Limb (tissue), 2 donors: ENCODE data around the gene GLB1L2.
"Not testable (repeated sequence)": the region's sequence is repeated elsewhere in the genome, so short reads cannot be mapped to it uniquely, and the experiment has no call there.

ENCODE experiments used
- DNase-seq, 2 donors: peaks; one replicate each; pipeline ENCODE4 v3.0.0-alpha.2; 2016; ENCODE audit errors: extremely low spot score in 2 of 2

GLB1L2 gene

DNA sequence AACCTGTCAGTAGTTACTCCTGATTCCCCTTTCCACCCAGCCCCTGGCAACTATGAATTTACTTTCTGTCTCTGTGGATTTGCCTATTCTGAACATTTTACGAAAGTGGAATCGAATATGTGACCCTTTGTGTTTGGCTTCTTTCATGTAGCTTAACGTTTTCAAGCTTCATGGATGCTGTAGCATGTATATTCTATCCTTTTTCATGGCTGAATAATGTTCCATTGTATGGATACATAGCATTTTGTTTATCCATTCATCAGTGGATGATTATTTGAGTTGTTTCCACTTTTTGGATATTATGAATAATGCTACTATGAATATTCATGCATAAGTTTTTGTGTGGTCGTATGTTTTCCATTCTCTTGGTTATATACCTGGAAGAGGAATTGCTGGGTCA, 9.2 kb upstream of the GLB1L2 start:
- DNase-seq, result no peak

DNA sequence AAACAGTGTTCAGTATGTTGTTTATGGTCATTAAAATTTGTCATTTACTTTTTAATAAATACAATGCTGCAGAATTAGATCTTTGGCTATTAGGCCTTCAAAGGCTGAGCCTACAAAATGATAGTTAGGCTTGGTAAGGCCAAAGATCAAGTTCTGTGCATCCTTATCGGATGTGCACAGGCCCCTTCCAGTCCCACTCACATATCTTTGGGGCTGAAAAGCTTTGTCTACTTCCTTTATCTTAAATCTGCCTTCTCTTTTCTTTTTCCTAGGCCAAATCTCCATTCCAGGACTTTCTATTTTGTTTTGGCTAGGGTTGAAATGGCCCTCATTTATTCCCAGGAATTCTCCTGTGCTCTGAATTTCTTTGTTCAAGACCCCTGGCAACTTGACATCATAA, 3.4 kb upstream of the GLB1L2 start:
- no peak for DNase-seq

DNA sequence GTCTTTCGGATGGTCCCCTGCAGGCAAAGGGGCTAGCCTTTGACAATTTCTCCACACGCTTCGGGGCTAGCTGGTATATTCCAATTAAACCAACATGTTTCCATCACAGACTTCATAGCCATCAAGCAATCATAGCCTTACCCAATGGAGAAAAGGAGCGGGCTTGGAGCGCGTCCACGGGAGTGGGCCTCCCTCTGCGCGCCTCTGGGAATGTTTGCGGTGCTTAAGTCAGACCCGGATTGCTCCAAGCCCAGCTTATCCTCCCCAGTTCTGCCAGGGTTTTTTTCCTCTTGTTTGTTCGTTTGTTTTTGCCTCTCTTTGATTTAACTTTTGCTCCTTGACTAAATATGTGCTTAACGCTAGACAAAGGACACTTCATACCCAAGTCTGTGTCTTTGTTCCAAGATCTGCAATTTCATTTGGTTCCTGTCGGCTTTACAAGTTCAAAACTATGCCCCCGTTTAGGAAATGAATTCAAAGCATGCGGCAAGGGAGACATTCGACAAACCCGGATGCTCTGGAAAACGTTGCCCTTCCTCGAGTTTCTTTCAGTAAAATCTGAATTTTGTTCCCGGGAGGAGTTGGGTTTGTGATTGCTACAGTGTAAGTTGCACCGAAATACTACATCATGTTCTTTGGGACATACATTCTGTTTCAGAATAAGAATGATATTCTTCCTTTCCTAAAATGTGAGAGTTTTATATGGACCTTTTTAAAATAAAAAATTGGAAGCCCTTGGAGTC, 1.0 kb upstream of the GLB1L2 start:
- DNase-seq, result no peak

DNA sequence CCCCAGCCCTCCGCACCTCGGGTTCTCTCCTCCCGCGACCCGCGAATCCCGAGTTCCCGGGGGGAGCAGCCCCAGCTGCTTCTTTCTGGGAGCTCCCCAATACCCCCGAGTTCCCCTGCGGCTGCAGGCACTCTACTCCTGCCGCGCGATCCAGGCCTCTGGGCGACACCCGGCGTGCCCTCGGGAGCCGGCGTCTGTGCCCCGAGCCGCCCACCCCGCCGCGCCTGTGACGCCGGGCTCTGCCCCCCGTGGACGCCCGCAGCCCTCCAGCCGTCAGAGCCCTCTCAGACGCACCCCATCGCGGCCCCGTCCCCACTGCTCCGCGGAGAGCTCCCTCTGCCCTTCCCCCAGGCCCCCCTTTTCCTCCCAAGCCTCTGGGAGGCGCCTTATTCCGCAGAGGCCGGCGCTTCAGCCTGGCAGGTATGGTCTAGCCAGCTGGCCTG, 422 bp downstream of the GLB1L2 start:
- DNase-seq, result peak in 1 of 2 donors; percentile 43

DNA sequence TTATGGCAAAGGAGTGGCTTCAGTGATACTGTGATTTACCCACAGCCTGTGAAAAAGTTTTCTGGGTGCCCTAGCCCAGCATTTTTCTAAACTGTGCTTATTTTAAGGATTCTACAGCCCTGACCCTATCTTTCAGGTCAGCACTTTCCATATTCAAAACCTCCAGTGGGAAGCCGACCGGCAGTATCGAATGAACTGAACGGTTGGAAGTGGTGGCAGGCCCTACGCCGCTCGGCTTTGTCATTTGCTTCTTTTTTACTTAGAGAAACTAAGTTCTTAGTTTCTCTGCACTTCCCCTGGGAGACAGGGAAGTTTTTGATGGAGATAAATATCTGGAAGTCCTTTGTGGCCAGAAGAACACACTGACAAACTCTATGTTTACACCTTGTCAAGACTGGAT, 994 bp downstream of the GLB1L2 start:
- no peak for DNase-seq

DNA sequence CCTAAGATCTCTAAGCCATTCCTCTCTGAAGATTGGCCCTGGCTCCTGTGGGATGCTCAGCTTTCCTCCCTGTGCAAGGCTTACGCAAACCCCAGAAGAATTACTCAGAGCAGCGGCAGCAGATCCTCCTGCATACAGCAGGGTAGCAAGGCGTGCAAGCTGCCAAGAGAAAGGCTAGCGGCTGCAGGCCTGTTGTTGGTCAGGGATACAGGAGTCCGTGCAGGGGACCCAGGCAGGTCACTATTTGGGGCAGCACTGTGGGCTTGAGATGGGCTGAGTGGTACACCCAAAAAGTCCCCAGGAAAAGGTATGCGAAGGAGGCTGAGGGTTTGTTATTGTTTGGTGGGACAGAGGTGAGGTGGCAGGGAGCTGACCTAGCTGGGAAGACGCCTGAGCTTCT, 1.5 kb downstream of the GLB1L2 start:
- no peak for DNase-seq

DNA sequence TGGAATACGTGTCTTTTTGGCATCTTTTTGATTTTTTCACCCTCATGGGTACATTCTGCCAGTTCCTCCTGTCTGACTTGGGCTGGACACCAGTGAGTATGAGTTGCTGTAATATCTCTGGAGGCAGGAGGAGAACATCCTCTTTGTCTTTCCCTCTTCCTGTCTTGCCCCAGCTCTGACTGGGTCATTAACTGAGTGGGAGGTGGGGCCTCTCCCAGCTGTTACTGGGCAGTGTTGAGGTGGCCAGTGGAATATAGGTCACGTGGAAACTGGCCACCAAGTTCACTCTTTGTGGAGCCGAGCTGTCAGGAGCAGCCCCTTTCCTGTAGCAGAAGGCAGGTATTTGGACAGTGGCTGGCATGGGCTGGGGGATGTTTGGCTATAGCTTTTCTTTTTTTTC, 2.2 kb downstream of the GLB1L2 start:
- DNase-seq, result no peak

DNA sequence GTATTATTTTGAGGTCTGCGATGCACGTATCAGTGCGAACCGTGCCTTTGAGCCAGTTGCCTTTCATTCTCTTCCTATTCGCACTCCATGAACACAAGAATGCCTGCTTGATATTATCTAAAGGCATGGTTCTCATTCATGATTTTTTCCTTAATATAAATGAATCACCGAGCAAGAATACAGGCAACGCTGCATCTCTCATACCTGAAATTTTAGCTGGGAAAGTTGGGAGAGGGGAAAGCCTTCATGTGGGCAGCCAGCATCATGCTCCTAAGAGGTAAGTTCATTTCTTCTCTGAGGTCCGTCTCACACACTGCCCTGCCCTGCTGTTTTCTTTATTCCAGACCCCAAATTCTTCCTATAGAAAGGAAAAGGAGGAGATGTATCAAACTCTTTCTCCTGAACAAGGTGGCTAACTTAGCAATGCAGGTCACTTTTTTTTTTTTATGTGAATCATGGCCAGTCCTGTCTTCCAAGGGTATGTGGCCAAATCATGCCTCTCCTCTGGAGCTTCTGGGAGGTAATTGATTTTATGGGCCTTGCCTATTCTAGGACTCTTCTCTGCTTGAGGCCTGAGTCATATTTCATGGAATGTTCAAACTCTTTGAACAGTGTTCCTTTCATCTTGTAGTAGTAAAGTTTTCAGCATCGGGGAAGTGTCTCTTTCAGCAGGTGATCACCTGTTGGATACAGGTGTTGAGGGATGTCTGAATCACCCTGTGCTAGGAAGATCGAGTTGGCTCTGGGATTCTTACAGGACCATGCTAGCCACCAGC, 3.2 kb downstream of the GLB1L2 start:
- no peak for DNase-seq

DNA sequence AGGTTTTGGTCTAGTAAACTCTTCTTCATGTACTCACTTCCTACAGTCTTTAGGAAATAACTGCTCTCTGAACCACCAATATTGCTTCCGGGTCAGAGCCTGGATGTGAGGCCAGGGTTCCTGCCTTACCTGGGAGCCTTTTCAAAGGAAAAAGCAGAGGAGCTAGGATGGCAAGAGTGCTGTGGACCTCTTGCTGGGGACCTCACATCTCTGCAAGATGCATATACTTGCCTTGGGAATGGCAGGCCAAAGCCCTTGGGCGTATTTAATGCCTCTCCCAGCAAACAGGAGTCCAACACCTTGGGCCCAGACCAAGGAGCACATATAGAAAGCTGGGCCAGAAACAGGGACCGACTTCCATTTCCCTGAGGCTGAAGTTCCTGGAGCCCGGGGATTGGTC, 5.3 kb downstream of the GLB1L2 start:
- DNase-seq, result no peak

DNA sequence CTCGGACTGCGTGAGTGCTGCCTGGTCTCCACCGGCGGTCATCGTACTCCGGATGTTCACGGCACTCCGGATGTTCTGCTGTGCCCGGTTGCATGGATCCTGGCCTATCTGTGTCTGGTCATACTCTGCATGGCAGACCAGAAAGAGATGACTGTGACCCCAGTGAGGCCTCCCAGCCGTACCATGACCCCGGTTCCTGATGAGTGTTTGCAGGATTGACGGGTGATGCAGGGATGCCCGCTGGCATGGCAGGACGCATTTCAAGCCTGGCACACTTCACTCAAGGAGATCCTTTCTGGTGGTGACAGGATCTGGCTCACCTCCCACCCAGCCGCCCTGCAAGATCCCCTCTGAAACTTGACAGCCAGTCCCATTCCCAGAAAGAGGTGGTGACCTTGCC, 6.3 kb downstream of the GLB1L2 start:
- no peak for DNase-seq

DNA sequence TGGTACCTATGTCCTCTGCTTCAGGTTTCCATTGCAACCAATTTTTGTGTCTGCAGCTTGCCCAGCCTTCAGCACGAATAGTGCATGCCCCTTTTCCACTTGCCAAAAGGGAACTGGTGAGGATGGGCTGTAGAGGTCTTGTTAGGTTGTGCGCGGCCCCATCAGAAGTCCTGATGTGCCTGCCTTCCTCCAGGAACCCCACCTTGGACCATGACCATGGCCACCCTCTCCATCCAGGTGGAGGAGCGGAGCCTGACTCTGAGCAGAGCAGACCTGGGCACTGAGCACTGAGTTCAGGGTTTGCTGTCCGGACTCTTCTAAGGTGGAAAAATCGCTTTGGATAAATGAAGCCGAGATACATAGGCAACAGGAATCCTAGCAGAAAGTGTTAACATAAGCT, 6.9 kb downstream of the GLB1L2 start:
- DNase-seq, result no peak

DNA sequence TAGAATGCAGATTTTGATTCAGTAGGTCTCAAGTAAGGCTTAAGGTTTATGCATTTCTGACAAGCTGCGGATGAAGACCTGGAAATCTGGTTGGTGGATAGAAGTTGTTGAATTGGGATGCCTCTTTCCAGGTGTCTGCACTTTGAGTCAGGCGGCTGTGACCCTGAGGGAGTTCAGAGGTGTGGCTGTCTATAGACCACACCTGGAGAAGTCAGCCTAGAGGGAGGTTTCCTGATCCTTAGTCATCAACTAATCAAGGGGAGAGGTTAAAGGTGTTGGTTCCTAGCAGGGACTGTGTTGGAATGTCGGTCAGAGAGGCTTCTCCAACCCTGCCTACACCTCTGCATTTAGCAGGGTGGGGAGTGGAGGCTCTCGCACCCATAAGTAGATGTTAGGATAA, 8.0 kb downstream of the GLB1L2 start:
- no peak for DNase-seq

DNA sequence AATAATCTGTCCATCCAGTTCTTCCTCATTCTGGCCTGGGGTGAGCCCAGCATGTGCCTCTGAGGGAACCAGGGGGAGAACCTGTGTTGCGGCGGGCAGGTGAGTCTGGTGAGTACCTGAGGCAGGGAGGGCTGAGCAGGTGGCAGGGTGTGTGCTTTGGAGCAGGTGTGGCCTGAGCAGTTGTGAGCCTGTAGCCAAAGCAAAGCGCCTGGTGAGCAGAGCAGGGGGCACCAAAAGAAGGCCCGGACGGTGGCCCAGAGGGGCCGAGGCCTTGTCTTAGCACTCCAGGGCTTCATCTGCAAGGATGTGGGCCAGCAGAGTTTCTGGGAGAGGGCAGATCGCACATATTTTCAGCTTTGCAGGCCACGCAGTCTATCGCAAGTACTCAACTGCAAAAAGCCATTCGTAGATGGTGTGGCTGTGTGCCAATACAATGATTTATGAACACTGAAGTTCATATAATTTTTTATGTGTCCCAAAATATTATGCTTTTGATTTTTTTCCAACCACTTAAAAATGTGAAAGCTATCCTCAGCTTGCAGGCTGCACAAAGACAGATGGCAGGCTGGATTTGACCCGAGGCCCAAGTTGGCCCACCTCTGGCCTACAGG, 8.7 kb downstream of the GLB1L2 start:
- no peak for DNase-seq

DNA sequence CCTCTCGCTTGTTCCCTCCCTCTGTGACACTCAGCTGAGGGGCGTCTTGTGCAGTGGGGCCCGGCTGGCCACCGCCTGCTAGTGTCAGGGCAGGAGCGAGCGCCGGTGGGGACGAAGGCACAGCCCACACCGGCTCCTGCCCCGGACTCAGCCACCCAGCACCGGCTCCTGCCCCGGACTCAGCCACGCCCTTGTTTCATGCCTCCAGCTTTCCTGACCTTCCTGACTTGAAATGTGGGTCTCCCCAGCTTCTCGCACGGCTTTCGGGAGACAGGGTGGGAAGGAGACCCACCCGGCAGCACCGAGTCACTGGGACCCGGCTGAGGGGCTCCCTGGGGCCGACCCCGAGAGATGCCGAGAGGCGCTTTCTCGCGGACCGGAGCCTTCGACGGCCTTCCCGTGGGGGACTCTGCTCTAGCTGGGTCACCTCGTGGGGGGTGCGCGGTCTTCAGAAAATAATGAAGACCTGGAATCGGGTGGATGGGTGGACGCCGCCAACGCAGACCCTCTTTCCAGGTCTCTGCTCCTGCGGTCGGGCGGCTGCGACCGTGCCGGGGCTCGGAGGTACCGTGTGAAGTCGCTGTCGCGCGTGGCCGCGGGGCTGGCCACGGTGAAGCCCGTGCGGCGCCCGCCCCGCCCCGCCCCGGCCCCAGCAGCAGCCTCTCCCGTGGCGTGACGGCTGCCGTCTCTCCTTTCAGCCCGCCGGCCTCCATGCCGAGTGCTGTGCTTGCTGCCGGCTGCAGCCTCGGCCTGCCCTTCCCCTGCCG, 10.2 kb downstream of the GLB1L2 start:
- no peak for DNase-seq

DNA sequence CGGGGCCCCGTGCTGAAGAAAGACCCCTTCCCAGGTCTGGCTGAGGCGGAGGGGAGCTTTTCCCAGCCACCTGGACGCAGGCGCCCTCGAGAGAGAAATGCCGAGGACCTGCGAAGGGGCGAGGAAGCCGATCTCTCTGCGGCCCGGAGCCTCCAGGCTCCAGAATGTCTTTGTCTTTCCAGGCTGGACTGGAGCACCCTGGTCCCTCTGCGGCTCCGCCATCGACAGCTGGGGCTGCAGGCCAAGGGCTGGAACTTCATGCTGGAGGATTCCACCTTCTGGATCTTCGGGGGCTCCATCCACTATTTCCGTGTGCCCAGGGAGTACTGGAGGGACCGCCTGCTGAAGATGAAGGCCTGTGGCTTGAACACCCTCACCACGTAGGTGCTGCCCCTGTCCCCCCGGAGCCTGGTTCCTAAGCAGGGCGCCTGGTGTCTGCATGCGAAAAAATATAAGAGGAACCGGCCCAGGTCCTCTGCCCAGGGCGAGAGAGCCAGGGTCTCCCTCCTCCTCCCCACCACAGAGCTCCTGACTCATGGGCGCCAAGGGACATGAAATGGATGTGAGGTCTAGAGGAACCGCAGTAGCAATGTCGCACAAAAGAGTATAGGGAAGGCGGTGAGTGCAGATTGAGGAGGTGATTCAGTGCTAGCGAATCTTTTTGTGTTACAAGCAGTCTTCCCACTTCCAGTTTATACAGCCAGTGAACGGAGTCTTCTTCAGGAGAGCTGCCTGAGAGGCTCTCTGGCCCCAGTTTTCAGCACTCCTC, 11.0 kb downstream of the GLB1L2 start:
- DNase-seq, result no peak

DNA sequence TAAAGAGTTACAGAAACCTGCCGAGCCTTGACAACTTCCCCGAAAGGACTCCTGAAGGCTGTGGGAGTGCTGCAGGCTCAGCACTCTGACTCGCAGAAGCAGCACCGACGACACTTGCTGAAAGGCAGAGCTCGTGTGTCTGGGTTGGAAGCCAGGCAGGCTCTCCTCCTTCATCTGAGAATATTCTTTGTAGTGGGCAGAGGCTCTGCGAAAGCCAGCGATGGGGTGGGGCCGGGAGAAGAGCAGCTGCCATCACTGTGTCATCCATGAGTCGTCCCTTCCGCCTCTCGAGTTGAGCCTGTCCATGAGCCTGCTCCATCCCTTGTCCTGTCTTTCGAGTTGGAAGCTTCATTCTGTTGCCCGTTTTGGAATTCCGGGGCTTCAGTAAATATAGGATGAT, 11.9 kb downstream of the GLB1L2 start:
- DNase-seq, result no peak

DNA sequence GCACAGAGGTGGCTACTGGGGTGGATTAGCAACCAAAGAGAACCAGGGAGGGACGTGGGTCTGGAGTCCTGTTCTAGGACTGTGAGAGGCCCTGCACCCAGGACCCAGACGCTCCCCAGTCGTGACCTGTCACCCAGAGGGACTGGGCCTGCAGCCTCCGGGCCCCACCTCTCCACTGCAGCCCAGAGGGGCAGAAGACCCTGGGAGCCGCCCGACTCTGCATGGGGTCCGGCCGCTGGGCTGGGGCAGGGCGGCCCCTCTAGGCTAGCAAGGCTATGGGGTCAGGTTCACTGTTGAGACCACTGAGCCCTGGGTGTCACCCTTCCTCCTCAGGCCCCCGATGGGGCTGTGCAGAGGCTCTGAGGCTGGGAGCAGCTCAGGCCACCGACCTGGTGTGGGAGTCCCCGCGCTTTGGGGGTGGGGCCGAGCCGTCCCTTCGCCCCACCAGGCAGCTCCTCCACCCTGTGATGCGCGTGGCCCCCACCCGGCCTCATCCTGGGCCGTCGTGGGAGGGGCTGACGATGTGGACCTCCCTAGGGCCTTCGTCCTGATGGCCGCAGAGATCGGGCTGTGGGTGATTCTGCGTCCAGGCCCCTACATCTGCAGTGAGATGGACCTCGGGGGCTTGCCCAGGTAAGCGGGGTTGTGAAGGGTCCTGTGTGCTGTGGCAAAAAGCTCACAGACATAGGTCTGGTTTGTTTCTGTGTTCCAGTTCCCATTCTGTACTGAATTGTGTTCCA, 12.9 kb downstream of the GLB1L2 start:
- DNase-seq, result not testable (repeated sequence)

DNA sequence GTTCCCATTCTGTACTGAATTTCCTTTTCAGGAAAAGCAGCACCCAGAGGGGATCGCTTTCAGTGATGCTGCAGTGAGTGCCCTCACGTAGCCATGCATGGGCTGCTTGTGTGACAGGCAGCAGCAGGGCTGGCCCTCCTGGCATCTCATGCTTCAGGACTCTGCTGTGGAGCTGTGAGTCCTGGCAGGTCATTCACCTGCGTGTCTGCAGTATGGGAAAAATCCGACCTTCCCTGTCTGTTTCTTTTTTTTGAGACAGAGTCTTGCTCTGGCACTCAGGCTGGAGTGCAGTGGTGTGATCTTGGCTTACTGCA, 13.4 kb downstream of the GLB1L2 start:
- no peak for DNase-seq

DNA sequence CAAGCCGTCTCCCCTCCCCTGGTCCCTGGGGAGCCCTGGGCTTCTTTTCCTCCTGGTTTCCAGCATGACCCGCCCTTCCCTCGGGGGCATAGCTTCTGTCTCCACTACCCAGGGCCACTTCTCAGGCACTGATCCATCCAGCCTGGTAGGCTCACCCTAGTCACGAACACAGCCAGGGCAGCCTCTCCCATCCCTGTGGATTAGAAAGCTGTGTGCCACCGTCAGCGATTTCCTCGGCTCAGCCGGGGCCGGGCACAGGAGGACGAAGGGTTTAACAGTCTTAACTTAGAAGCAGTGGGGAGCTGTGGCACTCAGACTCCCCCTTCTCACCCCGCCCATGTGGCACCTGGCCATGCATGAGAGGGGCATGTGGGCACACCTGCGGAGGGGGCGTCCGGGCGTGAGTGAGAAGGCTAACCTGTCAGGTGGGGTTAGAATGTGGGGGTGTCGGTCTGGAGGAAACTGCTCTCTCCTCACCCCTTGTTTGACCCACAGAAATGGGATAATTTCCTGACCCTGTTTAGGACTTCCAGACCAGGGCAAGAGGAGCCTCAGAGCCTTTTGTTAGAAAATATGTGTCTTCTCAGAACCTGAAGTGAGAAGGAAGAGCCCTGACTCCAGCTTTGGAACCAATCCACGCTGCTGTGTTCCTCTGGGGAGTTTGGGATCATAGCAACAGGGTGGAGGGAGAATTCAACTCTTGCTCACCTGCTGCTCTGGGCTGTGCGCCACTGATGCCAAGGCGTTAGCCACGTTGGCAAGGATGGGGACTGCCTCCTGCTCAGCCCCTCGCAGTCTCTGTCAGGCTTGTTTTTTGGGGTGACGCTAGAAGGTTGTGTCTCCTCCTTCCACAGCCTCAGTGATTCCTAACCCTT, 14.6 kb downstream of the GLB1L2 start:
- DNase-seq, result peak in 1 of 2 donors; percentile 22

DNA sequence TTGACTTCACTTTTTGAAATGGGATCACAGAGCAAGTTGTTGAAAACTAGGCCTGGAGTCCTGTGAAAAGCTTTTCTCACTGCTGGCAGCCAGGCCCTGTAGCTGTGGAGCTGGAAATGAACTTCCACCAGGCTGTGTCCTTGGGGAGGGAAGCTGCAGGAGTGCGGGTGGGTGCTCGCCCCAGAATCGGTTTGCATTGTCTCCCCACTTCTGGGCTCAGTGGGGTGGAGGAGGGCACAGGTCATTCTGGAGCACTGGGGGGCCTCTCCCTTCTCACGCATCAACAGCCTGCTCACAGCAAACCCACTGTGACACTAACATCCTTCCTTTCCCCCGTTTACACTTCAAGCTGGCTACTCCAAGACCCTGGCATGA, 15.2 kb downstream of the GLB1L2 start:
- DNase-seq, result peak in 1 of 2 donors; percentile 9
